Stimulated activated CD4-positive, alpha-beta T cell treated with anti-CD3 and anti-CD28 coated beads, TNF-alpha, amount 100 ng/mL, for 4 hours (primary cell): ENCODE results near the gene CACNA2D2.

Source experiments
- DNase-seq, 3 experiments: peaks; one replicate each; pipeline ENCODE4 v3.0.0-alpha.2; 2020; ENCODE audit warnings: low read depth in 3 of 3

Gene CACNA2D2

GRCh38 chr3:50428007-50428633 is 75.3 kb downstream of the CACNA2D2 start:
- DNase-seq: no peak

GRCh38 chr3:50427217-50427616 is 76.2 kb downstream of the CACNA2D2 start:
- no peak for DNase-seq

- no peak for DNase-seq
Measured at GRCh38 chr3:50425911-50426310, 77.5 kb downstream of the CACNA2D2 start.

- no peak for DNase-seq
Measured at GRCh38 chr3:50423543-50423942, 79.9 kb downstream of the CACNA2D2 start.

GRCh38 chr3:50422153-50422552 is 81.3 kb downstream of the CACNA2D2 start:
- DNase-seq: no peak

- DNase-seq: no peak
Measured at GRCh38 chr3:50419595-50420370, 83.7 kb downstream of the CACNA2D2 start.

GRCh38 chr3:50418850-50419249 is 84.6 kb downstream of the CACNA2D2 start:
- DNase-seq: no peak

GRCh38 chr3:50417637-50418033 is 85.8 kb downstream of the CACNA2D2 start:
- DNase-seq: no peak

- DNase-seq: no peak
Measured at GRCh38 chr3:50416736-50417636, 86.4 kb downstream of the CACNA2D2 start.

- no peak for DNase-seq
Measured at GRCh38 chr3:50415816-50416215, 87.6 kb downstream of the CACNA2D2 start.

- DNase-seq: no peak
Measured at GRCh38 chr3:50415061-50415460, 88.4 kb downstream of the CACNA2D2 start.

- no peak for DNase-seq
Measured at GRCh38 chr3:50414616-50415015, 88.8 kb downstream of the CACNA2D2 start.

- no peak for DNase-seq
Measured at GRCh38 chr3:50412231-50412754, 91.1 kb downstream of the CACNA2D2 start.

- no peak for DNase-seq
Measured at GRCh38 chr3:50411229-50411628, 92.2 kb downstream of the CACNA2D2 start.

GRCh38 chr3:50410608-50411139 is 92.8 kb downstream of the CACNA2D2 start:
- no peak for DNase-seq

GRCh38 chr3:50410185-50410584 is 93.2 kb downstream of the CACNA2D2 start:
- no peak for DNase-seq

GRCh38 chr3:50408443-50408944 is 94.9 kb downstream of the CACNA2D2 start:
- no peak for DNase-seq

GRCh38 chr3:50406487-50406886 is 96.9 kb downstream of the CACNA2D2 start:
- DNase-seq: no peak

GRCh38 chr3:50405249-50405648 is 98.2 kb downstream of the CACNA2D2 start:
- no peak for DNase-seq

GRCh38 chr3:50401978-50402595 is 101.3 kb downstream of the CACNA2D2 start:
- DNase-seq: no peak

GRCh38 chr3:50396502-50396901 is 106.9 kb downstream of the CACNA2D2 start:
- no peak for DNase-seq
